HG02884 (cell line): ENCODE results near the gene ROPN1.

ENCODE experiments used
- ATAC-seq: cut with Tn5 transposase; IDR thresholded peaks from one replicate; pipeline ENCODE4 v1.9.1; 2021; ENCODE audit warnings: mild to moderate bottlenecking, moderate library complexity; ENCODE audit not compliant: unreplicated experiment

Gene ROPN1

GRCh38 chr3:123951522-123952447, 40.1 kb downstream of the ROPN1 start:
- no peak for ATAC-seq

- no peak for ATAC-seq
Observed at GRCh38 chr3:123949641-123950040, 42.3 kb downstream of the ROPN1 start.

GRCh38 chr3:123948449-123948848, 43.5 kb downstream of the ROPN1 start:
- ATAC-seq: no peak

- ATAC-seq: no peak
Observed at GRCh38 chr3:123947482-123947881, 44.4 kb downstream of the ROPN1 start.

- ATAC-seq: no peak
Observed at GRCh38 chr3:123941542-123941941, 50.4 kb downstream of the ROPN1 start.

- ATAC-seq: no peak
Observed at GRCh38 chr3:123941121-123941520, 50.8 kb downstream of the ROPN1 start.

- no peak for ATAC-seq
Observed at GRCh38 chr3:123939706-123940105, 52.2 kb downstream of the ROPN1 start.

GRCh38 chr3:123936400-123936799, 55.5 kb downstream of the ROPN1 start:
- no peak for ATAC-seq

GRCh38 chr3:123935830-123936229, 56.1 kb downstream of the ROPN1 start:
- ATAC-seq: no peak

GRCh38 chr3:123934250-123934649, 57.7 kb downstream of the ROPN1 start:
- no peak for ATAC-seq

- ATAC-seq: no peak
Observed at GRCh38 chr3:123930445-123930844, 61.5 kb downstream of the ROPN1 start.

GRCh38 chr3:123929325-123929724, 62.6 kb downstream of the ROPN1 start:
- no peak for ATAC-seq

GRCh38 chr3:123926396-123926795, 65.5 kb downstream of the ROPN1 start:
- no peak for ATAC-seq

GRCh38 chr3:123920868-123921267, 71.1 kb downstream of the ROPN1 start:
- no peak for ATAC-seq

GRCh38 chr3:123920383-123920782, 71.5 kb downstream of the ROPN1 start:
- ATAC-seq: no peak

- ATAC-seq: no peak
Observed at GRCh38 chr3:123919353-123919752, 72.6 kb downstream of the ROPN1 start.
